Kidney (tissue), 14 donors: ENCODE measurements around the gene TAGAP. TPM values are rescaled to one million over a fixed set of nuclear protein-coding genes. Genes with fewer than 3 reads are reported as not detected.

ENCODE experiments used
- DNase-seq, 5 donors: peaks; one replicate each; pipeline ENCODE4 v3.0.0-alpha.2; 2013 to 2020
- FAIRE-seq: peaks from 2 replicates; lab custom pipeline; 2012; peaks lifted over from hg19 to GRCh38; lab: Jason Lieb, UNC
- H3K27ac ChIP-seq, 2 donors: one replicate each; pipeline ENCODE4 v1.7.0; 2013; ENCODE audit warnings: low read depth in 2 of 2, low read length in 2 of 2, inconsistent platforms in 1 of 2
- H3K27me3 ChIP-seq: one replicate; pipeline ENCODE4 v1.7.1; 2013; ENCODE audit warnings: low read length, inconsistent platforms; ENCODE audit not compliant: control insufficient read depth, insufficient read depth
- H3K36me3 ChIP-seq, 3 donors: one replicate each; pipeline versions ENCODE4 v1.7.0 to v1.7.1; 2013; ENCODE audit warnings: low read length in 3 of 3, control low read depth in 1 of 3, inconsistent platforms in 1 of 3; ENCODE audit not compliant: insufficient read depth in 3 of 3, control insufficient read depth in 2 of 3
- H3K4me1 ChIP-seq, 3 donors: one replicate each; pipeline versions ENCODE4 v1.7.0 to v1.7.1; 2013; ENCODE audit warnings: low read length in 3 of 3, inconsistent platforms in 1 of 3, low read depth in 1 of 3; ENCODE audit not compliant: control insufficient read depth in 2 of 3, insufficient read depth in 2 of 3
- H3K4me3 ChIP-seq, 3 donors: one replicate each; pipeline versions ENCODE4 v1.7.0 to v1.8.1; 2013; ENCODE audit warnings: low read length in 3 of 3, control low read depth in 1 of 3, inconsistent platforms in 1 of 3
- H3K9ac ChIP-seq, 3 donors: one replicate each; pipeline versions ENCODE4 v1.7.0 to v1.7.1; 2013; ENCODE audit warnings: low read length in 3 of 3, control low read depth in 1 of 3, inconsistent platforms in 1 of 3
- H3K9me3 ChIP-seq, 3 donors: one replicate each; pipeline versions ENCODE4 v1.7.0 to v1.7.1; 2013; ENCODE audit warnings: low read length in 3 of 3, control low read depth in 1 of 3, inconsistent platforms in 1 of 3; ENCODE audit not compliant: control insufficient read depth in 2 of 3, insufficient read depth in 1 of 3
- CTCF ChIP-seq: IDR thresholded peaks from 3 replicates; pipeline ENCODE4 v1.5.1; 2012; ENCODE audit warnings: mild to moderate bottlenecking, moderate library complexity, borderline replicate concordance; ENCODE audit not compliant: insufficient read depth; ENCODE audit errors: extremely low read depth
- intact Hi-C: fragments of 100-400 bp; cut with DNase I; formaldehyde crosslinking; loops from one replicate; pipeline ENCODE4 v1.11.1; 2022
- polyA plus RNA-seq: library from polyadenylated mRNA; stranded (reverse); fragments of 350-450 nt; fragmentation: Illumina TruSeq; extraction: RNeasy Lipid Tissue Mini Kit (QIAGEN cat#74804); gene quantifications from one replicate; pipeline ENCODE4 v1.2.3, GENCODE V29; 2014; ENCODE audit warnings: low read depth, low replicate concordance; ENCODE audit not compliant: insufficient read depth
- total RNA-seq: library from RNA; stranded (reverse); fragmentation: NEBNext Ultra II Directional; extraction: Animal tissue kit (Norgen Biotek cat#: 25700); gene quantifications from one replicate; pipeline ENCODE4 v1.2.1, GENCODE V29; 2021
- donor health status: control.
- donor health status: control.
- donor health status: control.
- donor health status: control.
- donor health status: control.
- donor health status: DM: yes; HTN: yes; CAD: no.
- donor health status: Normal renal cell carcinoma (clear cell type).

Gene TAGAP
- total and polyA plus RNA-seq, 2 donors from 2014 or later, result 0.45 to 8.8 TPM

- Histone ChIP-seq H3K27me3 (no peaks in the 10 kb centered on the region), H3K4me3 (no peak overlapping the region), H3K36me3 (no peaks in the 10 kb centered on the region), H3K9ac (no peak overlapping the region), H3K9me3 (no peaks in the 10 kb centered on the region), H3K27ac (no peak overlapping the region), H3K4me1 (no peaks in the 10 kb centered on the region)
- FAIRE-seq, result no peak
- TF ChIP-seq CTCF, result no peak
- no peak for DNase-seq
- intact Hi-C loops, result no loop called here
Observed at GRCh38 chr6:159083146-159083545, 38.4 kb upstream of the TAGAP start.

GRCh38 chr6:159082039-159082815 is 37.4 kb upstream of the TAGAP start:
- H3K27me3 ChIP-seq, result no peaks in the 10 kb centered on the region
- FAIRE-seq (no peak), DNase-seq (no peak)
- H3K36me3 ChIP-seq, result no peaks in the 10 kb centered on the region
- no peaks in the 10 kb centered on the region for H3K4me1 ChIP-seq
- no peak for TF ChIP-seq CTCF
- H3K9me3 ChIP-seq, result no peaks in the 10 kb centered on the region
- no peak overlapping the region for H3K27ac ChIP-seq
- no peak overlapping the region for H3K9ac ChIP-seq
- intact Hi-C loops, result no loop called here
- H3K4me3 ChIP-seq, result no peak overlapping the region

GRCh38 chr6:159080217-159080976 is 35.6 kb upstream of the TAGAP start:
- intact Hi-C loops, result no loop called here
- no peaks in the 10 kb centered on the region for H3K36me3 ChIP-seq

More at GRCh38 chr6:159080217-159080976, 35.6 kb upstream of the TAGAP start:
- no peak for TF ChIP-seq CTCF
- H3K9ac ChIP-seq, result no peak overlapping the region
- H3K9me3 ChIP-seq, result no peaks in the 10 kb centered on the region
- FAIRE-seq (no peak), DNase-seq (no peak)
- no peak overlapping the region for H3K27ac ChIP-seq
- H3K4me1 ChIP-seq, result no peaks in the 10 kb centered on the region
- no peak overlapping the region for H3K4me3 ChIP-seq
- no peaks in the 10 kb centered on the region for H3K27me3 ChIP-seq
